Stimulated activated CD8-positive, alpha-beta memory T cell treated with anti-CD3 and anti-CD28 coated beads, Interleukin-15, amount 100 ng/mL, for 48 hours (primary cell): ENCODE results near the gene MAPKAP1.

Experiments
- DNase-seq, 2 donors: peaks; one replicate each; pipeline ENCODE4 v3.0.0-alpha.2; 2020; ENCODE audit warnings: low read depth in 2 of 2

Gene MAPKAP1

GRCh38 chr9:125706651-125707471, at the start of gene MAPKAP1:
Gene MAPKAP1, minus strand, starts transcription at chr9:125707208. Its CDS starts 34,634 bp downstream, at chr9:125672574.
- peak; percentile 94 to 95 for DNase-seq

- DNase-seq = no peak
These were observed 49.5 kb upstream of the MAPKAP1 start for GRCh38 chr9:125756518-125756917.

GRCh38 chr9:125755340-125755739, 48.3 kb upstream of the MAPKAP1 start:
- DNase-seq = no peak

- DNase-seq = no peak
These were observed 47.1 kb upstream of the MAPKAP1 start for GRCh38 chr9:125754096-125754495.

GRCh38 chr9:125752070-125752628, 45.1 kb upstream of the MAPKAP1 start:
- DNase-seq = no peak

- DNase-seq = no peak
These were observed 43.6 kb upstream of the MAPKAP1 start for GRCh38 chr9:125750627-125751011.

- no peak for DNase-seq
These were observed 43.1 kb upstream of the MAPKAP1 start for GRCh38 chr9:125749951-125750626.

GRCh38 chr9:125749287-125749935, 42.4 kb upstream of the MAPKAP1 start:
- DNase-seq = no peak

GRCh38 chr9:125748446-125749099, 41.6 kb upstream of the MAPKAP1 start:
- DNase-seq = no peak

- peak; percentile 4 to 12 for DNase-seq
These were observed 40.9 kb upstream of the MAPKAP1 start for GRCh38 chr9:125747765-125748445.

- peak; percentile 9 to 33 for DNase-seq
These were observed 40.2 kb upstream of the MAPKAP1 start, which contains the start of gene PBX3 for GRCh38 chr9:125747053-125747764. Gene PBX3, plus strand, starts transcription at chr9:125747373.

GRCh38 chr9:125746774-125747052, 39.7 kb upstream of the MAPKAP1 start:
- no peak for DNase-seq

- peak; percentile 91 to 92 for DNase-seq
These were observed 39.2 kb upstream of the MAPKAP1 start for GRCh38 chr9:125746017-125746773.

GRCh38 chr9:125745682-125746016, 38.6 kb upstream of the MAPKAP1 start:
- DNase-seq = no peak

GRCh38 chr9:125745018-125745417, 38.0 kb upstream of the MAPKAP1 start:
- no peak for DNase-seq

GRCh38 chr9:125744616-125745015, 37.6 kb upstream of the MAPKAP1 start:
- DNase-seq = no peak

- DNase-seq = no peak
These were observed 36.8 kb upstream of the MAPKAP1 start for GRCh38 chr9:125743682-125744428.

- DNase-seq = no peak
These were observed 35.6 kb upstream of the MAPKAP1 start for GRCh38 chr9:125742657-125743056.

- no peak for DNase-seq
These were observed 32.4 kb upstream of the MAPKAP1 start for GRCh38 chr9:125739436-125739835.
